Measurements from ENCODE around the gene IL1R2. TPM values are rescaled to one million over a fixed set of nuclear protein-coding genes. Genes with fewer than 3 reads are reported as not detected.

Gene IL1R2
- total and polyA plus RNA-seq, 9 of the 15 experiments (the other 6 are each of a cell fraction or from before 2014, with no cell fraction given), result 0.13 TPM; not detected in 8

- no peak for TF ChIP-seq HDGF (IDR thresholded peaks at IDR 0.05)
Observed at GRCh38 chr2:101983486-101983885, 8.3 kb upstream of the IL1R2 start (continued).

GRCh38 chr2:101983928-101984327 lies 7.8 kb upstream of the IL1R2 start:
- ChIA-PET POLR2A (no interaction called here), CTCF (ENCODE audit: low intra/inter-chr PET ratio) (interaction anchor here (0.6 kb wide), 1 partner anchor 498 kb away, joined by 3 read pairs; no protein-coding TSS in a partner anchor)
- Histone ChIP-seq H3K27me3 (ENCODE audit: control insufficient read depth in 2 of 2, insufficient read depth in 2 of 2, low read length in 2 of 2) (peaks cover 25 to 77% of the 10 kb centered on the region in 2 experiments; a peak in 4 of 5 replicates), H3K4me2 (ENCODE audit: insufficient read depth, low read length) (no peak overlapping the region), H4K20me1 (replicated peaks; ENCODE audit: control insufficient read depth, insufficient read depth, low read length) (no peaks in the 10 kb centered on the region), H3K36me3 (ENCODE audit: control insufficient read depth, insufficient read depth, low read length) (no peaks in the 10 kb centered on the region), H3K4me3 (no peak overlapping the region), H3K9me3 (replicated peaks; ENCODE audit: control insufficient read depth, insufficient read depth, low read depth, low read length) (no peaks in the 10 kb centered on the region), H3K9me1 (ENCODE audit: control insufficient read depth, insufficient read depth, low read length) (no peaks in the 10 kb centered on the region), H3K27ac (ENCODE audit: extremely low read depth, low read depth, low read length) (no peak overlapping the region), H3K9ac (ENCODE audit: insufficient read depth in 1 of 2, low read depth in 2 of 2, low read length in 2 of 2) (no peak overlapping the region), H3K4me1 (replicated peaks in 1 of 2; ENCODE audit: control insufficient read depth in 2 of 2, insufficient read depth in 2 of 2, low read length in 2 of 2) (0 out of 5 replicates have a peak, but pooled peaks cover 0 to 3% of the 10 kb centered on the region in 2 experiments), H3K79me2 (ENCODE audit: control insufficient read depth, insufficient read depth, low read length) (no peaks in the 10 kb centered on the region), H2AFZ (ENCODE audit: low read depth, low read length) (no peak overlapping the region)
- in situ Hi-C loops (cut with MboI) (no loop called here), intact Hi-C loops (cut with micrococcal nuclease) (loop anchor here (10.0 kb wide), 2 partner anchors 459 to 569 kb away; no protein-coding TSS in a partner anchor)
- WGBS (ENCODE audit: insufficient coverage, low coverage, missing lambda C conversion rate), result 0% methylated on average over 2 of the region's 2 CpGs
- no TSS peak for BruUV-seq (replicated peaks)
- FAIRE-seq (peak; percentile 65), DNase-seq (ENCODE audit: extremely low read depth in 1 of 4, low spot score in 3 of 4) (no peak), ATAC-seq (0 out of 3 replicates have a peak, but pooled peaks have one; percentile 43)
- no peak for TF ChIP-seq E2F5 (CRISPR knock-in tag; IDR thresholded peaks at IDR 0.05)
- TF ChIP-seq ZNF146 (CRISPR knock-in tag; IDR thresholded peaks at IDR 0.05; ENCODE audit: unreplicated experiment), result no peak
- TF ChIP-seq NFXL1 (CRISPR knock-in tag; IDR thresholded peaks at IDR 0.05), result no peak
- TF ChIP-seq PATZ1 (CRISPR knock-in tag; IDR thresholded peaks at IDR 0.05; ENCODE audit: borderline replicate concordance), result no peak
- TF ChIP-seq RAD21 (CRISPR knock-in tag; conservative IDR thresholded peaks at IDR 0.05 in 1 of 2, IDR thresholded peaks at IDR 0.05 in 1 of 2), result peak; percentile 25 to 50; a peak in 2 of 4 replicates
- TF ChIP-seq MBD1 (CRISPR knock-in tag; IDR thresholded peaks at IDR 0.05), result no peak
- TF ChIP-seq CTCF (IDR thresholded peaks at IDR 0.05 in 2 of 3, conservative IDR thresholded peaks at IDR 0.05 in 1 of 3; ENCODE audit: insufficient read depth in 2 of 3, low read depth in 1 of 3, low read length in 3 of 3), result peak in 2 of 3 experiments; percentile 12 to 38; a peak in 1 of 6 replicates
- TF ChIP-seq ZNF699 (CRISPR knock-in tag; IDR thresholded peaks at IDR 0.05; ENCODE audit: insufficient replicate concordance), result no peak
- no peak for TF ChIP-seq DPF2 (IDR thresholded peaks at IDR 0.05)

All from K562 (cell line).